Measurements from ENCODE around the gene SLC6A20. TPM values are rescaled to one million over a fixed set of nuclear protein-coding genes. Genes with fewer than 3 reads are reported as not detected.
"Not testable (repeated sequence)": the region's sequence is repeated elsewhere in the genome, so short reads cannot be mapped to it uniquely, and the experiment has no call there.

Gene SLC6A20
- total RNA-seq, 1 donor: not detected

GRCh38 chr3:45756055-45756454 is 40.3 kb downstream of the SLC6A20 start:
- DNase-seq (ENCODE audit: low read depth): no peak
- no peak for TF ChIP-seq CTCF (IDR thresholded peaks at IDR 0.05; ENCODE audit: insufficient read depth, low read length)
- no peak overlapping the region for H3K4me3 ChIP-seq (ENCODE audit: low read depth, low read length)

GRCh38 chr3:45754461-45754860 is 41.9 kb downstream of the SLC6A20 start:
- DNase-seq (ENCODE audit: low read depth): no peak
- TF ChIP-seq CTCF (IDR thresholded peaks at IDR 0.05; ENCODE audit: insufficient read depth, low read length): no peak
- H3K4me3 ChIP-seq (ENCODE audit: low read depth, low read length): no peak overlapping the region

- no peak for DNase-seq (ENCODE audit: low read depth)
Measured at GRCh38 chr3:45753095-45753494, 43.2 kb downstream of the SLC6A20 start.

GRCh38 chr3:45751537-45752242 is 44.6 kb downstream of the SLC6A20 start:
- no peak overlapping the region for H3K4me3 ChIP-seq (ENCODE audit: low read depth, low read length)
- no peak for DNase-seq (ENCODE audit: low read depth)
- no peak for TF ChIP-seq CTCF (IDR thresholded peaks at IDR 0.05; ENCODE audit: insufficient read depth, low read length)

More at GRCh38 chr3:45753095-45753494, 43.2 kb downstream of the SLC6A20 start:
- no peak for TF ChIP-seq CTCF (IDR thresholded peaks at IDR 0.05; ENCODE audit: insufficient read depth, low read length)
- no peak overlapping the region for H3K4me3 ChIP-seq (ENCODE audit: low read depth, low read length)

GRCh38 chr3:45749880-45750279 is 46.5 kb downstream of the SLC6A20 start:
- TF ChIP-seq CTCF (IDR thresholded peaks at IDR 0.05; ENCODE audit: insufficient read depth, low read length): no peak
- DNase-seq (ENCODE audit: low read depth): no peak
- no peak overlapping the region for H3K4me3 ChIP-seq (ENCODE audit: low read depth, low read length)

- DNase-seq (ENCODE audit: low read depth); H3K4me3 ChIP-seq (ENCODE audit: low read depth, low read length): not testable (repeated sequence)
Measured at GRCh38 chr3:45749036-45749600, 47.2 kb downstream of the SLC6A20 start.

- no peak for DNase-seq (ENCODE audit: low read depth)
- no peak for TF ChIP-seq CTCF (IDR thresholded peaks at IDR 0.05; ENCODE audit: insufficient read depth, low read length)
- H3K4me3 ChIP-seq (ENCODE audit: low read depth, low read length): no peak overlapping the region
Measured at GRCh38 chr3:45748068-45748467, 48.3 kb downstream of the SLC6A20 start.

Data from fibroblast of the aortic adventitia (primary cell).